ENCODE results near the gene DMWD. TPM values are rescaled to one million over a fixed set of nuclear protein-coding genes. Genes with fewer than 3 reads are reported as not detected.
A peak's percentile ranks its signal among the peaks of the same experiment; 100 is the strongest.

Gene DMWD
- total RNA-seq, 2 experiments from 2014 or later, result 29.5 to 30.7 TPM

DNA sequence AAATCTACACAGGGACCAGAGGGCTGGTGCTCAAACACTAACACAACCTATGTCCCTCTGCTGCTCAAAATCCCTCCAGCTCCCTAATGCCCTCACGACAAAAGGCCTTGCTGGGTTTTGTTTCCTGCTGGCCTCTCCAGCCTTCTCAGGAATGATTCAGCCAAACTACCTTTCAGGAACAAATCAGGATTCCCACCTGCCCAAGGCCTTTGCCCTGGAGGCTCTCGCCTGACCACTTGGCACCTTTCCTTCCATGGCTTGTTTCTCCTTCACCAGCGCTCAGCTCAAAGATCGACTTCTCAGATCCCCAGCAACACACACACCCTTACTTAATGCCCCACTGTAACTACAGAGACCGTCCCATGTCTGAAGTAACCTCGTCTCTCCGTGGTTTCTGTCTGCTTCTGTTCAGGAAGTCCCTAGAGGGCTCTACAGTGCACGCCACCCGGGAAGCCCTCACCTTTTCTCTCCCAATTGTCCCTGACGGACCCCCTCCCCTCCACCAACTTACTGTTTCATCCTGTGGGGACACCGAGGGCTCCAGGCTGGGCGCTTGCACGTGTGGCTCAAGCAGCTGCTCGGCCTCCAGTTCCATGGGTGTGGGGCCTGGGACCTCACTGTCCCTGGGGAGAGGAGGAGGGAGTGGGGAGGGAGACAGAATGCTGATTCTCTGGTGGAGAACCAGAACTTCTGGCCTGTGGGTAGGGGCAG lies 20.4 kb downstream of the DMWD start:
- DNase-seq, result no peak
- Mint-ChIP-seq H3K27me3 (peaks cover 21% of the 10 kb centered on the region), H3K27ac (no peak overlapping the region), H3K4me1 (peaks cover 12% of the 10 kb centered on the region), H3K9me3 (no peaks in the 10 kb centered on the region), H3K4me3 (no peak overlapping the region), H3K36me3 (peaks cover 14% of the 10 kb centered on the region)

GRCh38 chr19:45771311-45771933 lies 21.2 kb downstream of the DMWD start:
- Mint-ChIP-seq H3K4me1 (peaks cover 12% of the 10 kb centered on the region), H3K9me3 (no peaks in the 10 kb centered on the region), H3K4me3 (no peak overlapping the region), H3K27me3 (peaks cover 22% of the 10 kb centered on the region), H3K36me3 (peaks cover 7% of the 10 kb centered on the region), H3K27ac (no peak overlapping the region)
- no peak for DNase-seq

GRCh38 chr19:45770192-45771101 lies 22.2 kb downstream of the DMWD start:
- peaks cover 27% of the 10 kb centered on the region for H3K27me3 Mint-ChIP-seq
- H3K9me3 Mint-ChIP-seq, result no peaks in the 10 kb centered on the region
- H3K36me3 Mint-ChIP-seq, result peaks cover 7% of the 10 kb centered on the region
- DNase-seq, result peak; percentile 93
- peak overlapping the region; percentile 74 for H3K4me3 Mint-ChIP-seq
- H3K4me1 Mint-ChIP-seq, result peaks cover 12% of the 10 kb centered on the region
- no peak overlapping the region for H3K27ac Mint-ChIP-seq

- Mint-ChIP-seq H3K36me3 (peaks cover 5% of the 10 kb centered on the region), H3K27ac (peak overlapping the region; percentile 34), H3K4me3 (peak overlapping the region; percentile 74), H3K4me1 (peaks cover 12% of the 10 kb centered on the region), H3K27me3 (peaks cover 29% of the 10 kb centered on the region), H3K9me3 (no peaks in the 10 kb centered on the region)
- no peak for DNase-seq
These were observed 22.8 kb downstream of the DMWD start for GRCh38 chr19:45769821-45770191.

DNA sequence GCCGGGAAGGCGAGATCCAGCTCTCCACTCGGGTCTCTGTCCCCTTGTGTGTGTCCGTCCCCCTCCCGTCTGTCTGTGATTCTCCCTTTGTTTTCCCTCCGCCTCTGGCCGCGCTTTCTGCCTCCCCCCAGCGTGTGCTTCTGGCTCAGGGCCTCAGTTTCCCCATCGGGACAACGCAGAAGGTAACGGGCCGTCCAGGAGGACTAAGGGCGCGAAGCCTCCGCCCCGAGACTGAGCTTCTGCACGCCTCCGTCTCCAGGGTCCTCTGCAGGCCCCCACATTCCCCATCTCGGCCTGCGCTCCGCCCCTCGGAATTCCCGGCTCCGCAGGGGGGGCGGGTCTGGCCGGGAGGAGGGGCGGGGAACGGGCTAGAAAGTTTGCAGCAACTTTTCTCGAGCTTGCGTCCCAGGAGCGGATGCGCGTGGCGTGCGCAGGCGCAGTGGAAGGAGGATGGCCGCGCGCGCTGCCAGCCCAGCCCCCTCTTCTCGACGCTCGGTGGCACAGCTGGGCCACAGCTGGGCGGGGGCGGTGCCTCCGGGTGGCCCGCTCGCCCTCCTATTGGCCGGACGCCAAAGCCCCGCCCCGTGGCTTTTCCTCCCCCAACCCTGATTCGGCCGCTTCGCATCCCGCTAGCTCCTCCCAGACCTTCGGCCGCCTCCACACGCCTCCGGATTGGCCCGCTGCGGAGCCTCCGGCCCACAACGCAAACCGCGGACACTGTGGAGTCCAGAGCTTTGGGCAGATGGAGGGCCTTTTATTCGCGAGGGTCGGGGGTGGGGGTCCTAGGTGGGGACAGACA lies 23.5 kb downstream of the DMWD start, which contains the start of gene SIX5:
TSS of gene SIX5 (minus strand) at position 269 of the 799 bp plus-strand sequence. CDS start 408 bp downstream, outside the sequence.
- peak within 1 kb of the TSS; percentile 55 for H3K27ac Mint-ChIP-seq
- H3K9me3 Mint-ChIP-seq, result no peaks in the 10 kb centered on the region
- H3K4me1 Mint-ChIP-seq, result peaks cover 12% of the 10 kb centered on the region
- peaks cover 4% of the 10 kb centered on the region for H3K36me3 Mint-ChIP-seq
- H3K4me3 Mint-ChIP-seq, result peak within 1 kb of the TSS; percentile 87
- peak; percentile 98 for DNase-seq
- peaks cover 33% of the 10 kb centered on the region for H3K27me3 Mint-ChIP-seq

GRCh38 chr19:45768655-45768983 lies 24.0 kb downstream of the DMWD start:
- Mint-ChIP-seq H3K9me3 (no peaks in the 10 kb centered on the region), H3K27ac (peak overlapping the region; percentile 55), H3K4me1 (peaks cover 12% of the 10 kb centered on the region), H3K27me3 (peaks cover 33% of the 10 kb centered on the region), H3K4me3 (peak overlapping the region; percentile 87), H3K36me3 (peaks cover 4% of the 10 kb centered on the region)
- no peak for DNase-seq

DNA sequence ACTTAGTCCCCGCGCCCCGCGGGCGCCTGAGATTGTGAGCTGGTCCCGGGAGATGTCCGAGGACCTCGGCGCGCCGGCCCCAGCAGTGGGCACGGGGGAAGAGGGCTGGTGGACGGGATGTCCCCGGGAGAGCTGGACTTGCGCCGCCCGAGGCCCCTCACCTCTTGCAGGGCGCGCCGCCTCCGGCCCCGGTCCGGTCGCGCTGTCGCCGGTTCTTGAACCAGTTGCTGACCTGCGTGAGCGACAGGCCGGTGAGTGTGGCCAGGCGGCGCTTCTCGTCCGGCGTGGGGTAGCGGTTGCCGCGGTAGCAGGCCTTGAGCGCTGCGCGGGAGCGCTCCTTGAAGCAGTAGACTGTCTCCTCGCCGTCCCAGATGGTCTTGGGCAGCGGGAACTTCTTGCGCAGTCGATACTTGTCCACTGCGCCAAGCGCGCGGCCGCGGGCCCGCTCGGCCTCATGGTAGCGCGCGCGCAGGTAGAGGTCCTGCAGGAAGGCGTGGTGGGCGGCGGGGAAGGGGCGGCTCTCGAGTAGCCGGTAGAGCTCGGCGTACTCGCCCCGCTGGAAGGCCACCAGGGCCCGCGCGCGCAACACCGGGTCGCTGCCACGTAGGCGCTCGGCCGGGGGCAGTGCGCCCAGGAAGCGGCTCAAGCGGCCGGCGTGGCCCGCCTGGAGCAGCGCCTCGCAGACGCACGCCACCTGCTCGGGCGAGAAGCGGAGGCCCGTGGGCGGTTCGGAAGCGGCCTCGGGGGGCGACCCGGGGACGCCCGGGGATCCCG lies 24.6 kb downstream of the DMWD start:
- Mint-ChIP-seq H3K36me3 (peaks cover 4% of the 10 kb centered on the region), H3K27ac (no peak overlapping the region), H3K4me3 (peak overlapping the region; percentile 64), H3K9me3 (no peaks in the 10 kb centered on the region), H3K27me3 (peaks cover 33% of the 10 kb centered on the region), H3K4me1 (peaks cover 12% of the 10 kb centered on the region)
- DNase-seq, result peak; percentile 57

DNA sequence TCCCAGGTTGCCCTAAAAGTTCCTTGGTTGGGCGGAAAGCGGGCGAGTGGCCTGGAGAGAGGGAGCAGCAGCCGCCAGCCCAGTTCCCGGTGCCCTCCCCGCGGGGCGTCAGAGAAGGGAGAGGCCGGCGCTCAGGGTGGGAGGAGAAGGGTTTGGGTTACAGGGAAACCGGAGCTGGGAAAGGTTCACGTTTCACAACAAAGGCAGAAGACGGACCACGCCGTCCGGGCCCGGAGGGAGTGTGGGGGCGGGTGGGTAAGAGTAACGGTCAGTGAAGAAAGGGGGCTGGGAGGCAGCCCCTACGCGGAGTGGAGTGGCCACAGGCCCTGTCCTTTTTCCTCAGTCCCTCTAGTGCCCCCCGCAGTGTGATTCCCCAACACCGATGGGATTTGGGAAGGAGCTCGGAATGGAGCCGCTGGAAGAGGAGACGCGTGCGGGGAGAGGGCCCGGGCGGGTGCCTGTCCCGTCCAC lies 25.2 kb downstream of the DMWD start:
- Mint-ChIP-seq H3K27me3 (peaks cover 33% of the 10 kb centered on the region), H3K9me3 (no peaks in the 10 kb centered on the region), H3K27ac (no peak overlapping the region), H3K4me1 (peaks cover 11% of the 10 kb centered on the region), H3K4me3 (peak overlapping the region; percentile 7), H3K36me3 (peaks cover 4% of the 10 kb centered on the region)
- DNase-seq, result no peak

DNA sequence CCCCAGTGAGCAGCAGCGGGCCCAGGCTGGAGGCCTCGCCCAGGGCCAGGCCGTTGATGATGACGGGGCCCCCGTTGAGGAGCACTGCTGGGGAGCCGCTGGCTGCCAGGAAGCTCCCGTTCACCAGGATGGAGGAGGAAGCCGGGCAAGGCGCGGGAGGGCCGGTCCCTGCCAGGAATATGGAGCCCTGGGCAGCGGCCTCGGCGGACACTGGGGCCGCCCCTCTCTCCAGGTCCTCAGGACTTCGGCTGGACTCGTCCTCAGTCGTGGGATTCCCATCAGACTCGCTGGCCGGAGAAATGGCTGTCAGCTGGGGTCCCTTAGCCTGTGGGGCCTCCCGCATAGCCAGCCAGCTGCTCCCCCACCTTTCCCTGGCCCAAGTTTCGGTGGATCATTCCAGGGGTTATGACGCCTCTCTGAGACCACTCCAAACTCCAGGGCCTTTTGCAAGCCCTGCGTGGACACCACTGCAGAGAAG lies 25.7 kb downstream of the DMWD start:
- peaks cover 28% of the 10 kb centered on the region for H3K27me3 Mint-ChIP-seq
- H3K36me3 Mint-ChIP-seq, result no peaks in the 10 kb centered on the region
- H3K4me3 Mint-ChIP-seq, result peak overlapping the region; percentile 7
- peaks cover 7% of the 10 kb centered on the region for H3K4me1 Mint-ChIP-seq
- DNase-seq, result no peak
- no peaks in the 10 kb centered on the region for H3K9me3 Mint-ChIP-seq
- H3K27ac Mint-ChIP-seq, result no peak overlapping the region

DNA sequence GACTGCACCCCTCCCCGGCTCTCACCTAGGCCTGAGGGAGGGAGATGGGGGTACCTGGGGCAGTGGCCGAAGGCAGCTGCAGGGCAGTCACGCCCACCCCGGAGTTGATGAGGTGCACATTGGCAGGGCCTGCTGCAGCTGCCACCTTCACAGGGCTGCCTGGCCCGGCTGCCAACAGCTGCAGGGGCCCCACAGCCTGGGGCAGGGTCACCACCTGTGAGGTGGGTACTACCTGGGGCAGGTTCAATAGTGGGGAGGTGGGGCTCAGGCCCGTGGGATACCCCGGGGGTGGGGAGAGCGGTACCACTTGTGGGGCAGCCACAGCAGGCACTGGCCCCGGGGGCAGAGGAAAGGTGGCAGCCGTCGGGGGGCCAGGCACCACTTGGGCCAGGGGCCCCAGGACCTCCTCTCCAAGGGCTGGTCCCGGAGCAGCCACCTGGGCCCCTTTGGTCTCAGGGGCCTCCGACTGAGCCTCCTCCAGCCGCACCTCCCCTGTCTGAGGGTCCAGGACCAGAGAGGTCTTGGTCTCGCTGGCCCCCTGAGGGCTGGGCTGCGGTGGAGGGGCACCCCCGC lies 26.3 kb downstream of the DMWD start:
- Mint-ChIP-seq H3K4me3 (no peak overlapping the region), H3K9me3 (no peaks in the 10 kb centered on the region), H3K36me3 (no peaks in the 10 kb centered on the region), H3K4me1 (peaks cover 7% of the 10 kb centered on the region), H3K27me3 (peaks cover 28% of the 10 kb centered on the region), H3K27ac (no peak overlapping the region)
- no peak for DNase-seq

GRCh38 chr19:45765702-45766295 lies 26.8 kb downstream of the DMWD start:
- Mint-ChIP-seq H3K27me3 (peaks cover 28% of the 10 kb centered on the region), H3K36me3 (no peaks in the 10 kb centered on the region), H3K4me3 (no peak overlapping the region), H3K9me3 (no peaks in the 10 kb centered on the region), H3K27ac (no peak overlapping the region), H3K4me1 (peaks cover 7% of the 10 kb centered on the region)
- DNase-seq, result no peak

GRCh38 chr19:45764945-45765701 lies 27.5 kb downstream of the DMWD start:
- no peak overlapping the region for H3K27ac Mint-ChIP-seq
- H3K4me1 Mint-ChIP-seq, result peaks cover 6% of the 10 kb centered on the region
- DNase-seq, result no peak
- no peaks in the 10 kb centered on the region for H3K36me3 Mint-ChIP-seq
- no peak overlapping the region for H3K4me3 Mint-ChIP-seq
- peaks cover 32% of the 10 kb centered on the region for H3K27me3 Mint-ChIP-seq
- H3K9me3 Mint-ChIP-seq, result no peaks in the 10 kb centered on the region

GRCh38 chr19:45764475-45764874 lies 28.2 kb downstream of the DMWD start:
- Mint-ChIP-seq H3K9me3 (no peaks in the 10 kb centered on the region), H3K27me3 (peaks cover 32% of the 10 kb centered on the region), H3K36me3 (no peaks in the 10 kb centered on the region), H3K4me1 (peaks cover 2% of the 10 kb centered on the region), H3K4me3 (no peak overlapping the region), H3K27ac (no peak overlapping the region)
- no peak for DNase-seq

Data from activated naive CD8-positive, alpha-beta T cell treated with anti-CD3 and anti-CD28 coated beads for 36 hours (primary cell).